Stimulated activated CD8-positive, alpha-beta memory T cell treated with anti-CD3 and anti-CD28 coated beads, Interleukin-7, amount 100 ng/mL, for 1 hour (primary cell): Measurements from ENCODE around the gene KCNJ12.
"Not testable (repeated sequence)": the region's sequence is repeated elsewhere in the genome, so short reads cannot be mapped to it uniquely, and the experiment has no call there.

ENCODE experiments used
- DNase-seq, 2 donors: peaks; one replicate each; pipeline ENCODE4 v3.0.0-alpha.2; 2020; ENCODE audit warnings: low read depth in 2 of 2

The KCNJ12 gene

GRCh38 chr17:21349358-21350050, 26.7 kb upstream of the KCNJ12 start:
- DNase-seq, result not testable (repeated sequence)

- not testable (repeated sequence) for DNase-seq
These were observed 25.7 kb upstream of the KCNJ12 start for GRCh38 chr17:21350495-21350894.

- no peak for DNase-seq
These were observed 24.6 kb upstream of the KCNJ12 start for GRCh38 chr17:21351366-21352065.

- DNase-seq, result no peak
These were observed 23.8 kb upstream of the KCNJ12 start for GRCh38 chr17:21352221-21352980.

GRCh38 chr17:21352981-21353265, 23.2 kb upstream of the KCNJ12 start:
- no peak for DNase-seq

GRCh38 chr17:21353326-21354010, 22.7 kb upstream of the KCNJ12 start:
- no peak for DNase-seq

- DNase-seq, result no peak
These were observed 21.3 kb upstream of the KCNJ12 start for GRCh38 chr17:21354796-21355385.

GRCh38 chr17:21355586-21355985, 20.6 kb upstream of the KCNJ12 start:
- no peak for DNase-seq

- DNase-seq, result no peak
These were observed 19.5 kb upstream of the KCNJ12 start for GRCh38 chr17:21356537-21357127.

- no peak for DNase-seq
These were observed 18.9 kb upstream of the KCNJ12 start for GRCh38 chr17:21357281-21357680.

- no peak for DNase-seq
These were observed 18.2 kb upstream of the KCNJ12 start for GRCh38 chr17:21357696-21358656.

- DNase-seq, result no peak
These were observed 17.3 kb upstream of the KCNJ12 start for GRCh38 chr17:21358682-21359482.

- no peak for DNase-seq
These were observed 16.7 kb upstream of the KCNJ12 start for GRCh38 chr17:21359483-21359840.

- no peak for DNase-seq
These were observed 16.1 kb upstream of the KCNJ12 start for GRCh38 chr17:21360048-21360447.

GRCh38 chr17:21361020-21361809, 14.9 kb upstream of the KCNJ12 start:
- DNase-seq, result no peak

GRCh38 chr17:21362331-21362931, 13.7 kb upstream of the KCNJ12 start:
- no peak for DNase-seq

- no peak for DNase-seq
These were observed 12.1 kb upstream of the KCNJ12 start for GRCh38 chr17:21363776-21364642.
